ENCODE data around the gene PPT2.
A peak's percentile ranks its signal among the peaks of the same experiment; 100 is the strongest.

Gene PPT2

DNA sequence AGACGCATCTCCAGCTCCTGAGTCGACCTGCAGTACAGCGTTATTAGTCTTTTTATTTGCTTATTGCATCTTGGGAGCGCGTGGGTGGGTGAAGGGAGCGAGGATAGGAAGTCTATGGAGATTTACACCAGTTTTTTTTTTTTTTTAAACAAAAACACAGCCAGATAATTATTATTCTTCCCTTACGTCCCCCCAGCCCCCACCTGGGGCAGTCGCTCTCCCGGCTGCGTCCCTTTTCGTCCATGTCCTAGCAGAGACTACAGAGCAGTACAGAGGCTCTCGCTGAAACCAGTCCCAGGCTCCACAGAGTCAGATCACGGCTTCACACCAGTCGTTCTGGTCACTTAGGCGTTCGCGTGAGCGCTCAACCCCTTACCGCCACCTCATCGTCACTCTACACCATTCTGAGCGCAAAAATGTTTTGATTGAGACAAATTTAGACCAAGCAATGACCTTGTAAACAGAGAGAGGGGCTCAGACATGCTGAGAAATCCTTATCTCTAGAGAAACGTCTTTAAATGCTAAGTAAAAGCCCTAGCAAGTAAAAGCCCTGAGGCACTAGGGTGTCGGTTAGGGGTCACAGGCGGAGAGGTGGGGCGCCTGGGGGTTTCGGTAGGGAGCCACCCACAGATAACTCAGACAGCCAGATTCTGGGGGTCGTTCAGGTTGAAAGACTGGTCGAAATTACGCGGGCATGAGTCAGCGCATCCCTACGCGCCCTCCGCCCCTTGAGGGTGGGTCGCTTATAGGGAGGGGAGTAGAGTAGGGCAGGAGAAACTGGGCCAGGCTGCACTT is 975 bp upstream of the PPT2 start:
- no peak for DNase-seq

- DNase-seq: peak; percentile 40
Measured at GRCh38 chr6:32154514-32155161, 697 bp downstream of the PPT2 start.

DNA sequence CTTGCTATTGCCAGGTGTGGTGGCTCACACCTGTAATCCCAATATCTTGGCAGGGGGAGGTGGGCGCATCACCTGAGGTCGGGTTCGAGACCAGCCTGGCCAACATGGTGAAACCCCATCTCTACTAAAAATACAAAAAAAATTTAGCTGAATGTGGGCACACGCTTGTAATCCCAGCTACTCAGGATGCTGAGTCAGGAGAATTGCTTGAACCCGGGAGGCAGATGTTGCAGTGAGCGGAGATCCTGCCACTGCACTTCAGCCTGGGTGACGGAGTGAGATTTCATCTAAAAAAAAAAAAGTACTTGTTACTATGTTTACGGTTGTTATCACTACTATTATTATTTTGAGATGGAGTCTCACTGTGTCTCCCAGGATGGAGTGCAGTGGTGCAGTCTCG is 3.0 kb downstream of the PPT2 start:
- DNase-seq: no peak

DNA sequence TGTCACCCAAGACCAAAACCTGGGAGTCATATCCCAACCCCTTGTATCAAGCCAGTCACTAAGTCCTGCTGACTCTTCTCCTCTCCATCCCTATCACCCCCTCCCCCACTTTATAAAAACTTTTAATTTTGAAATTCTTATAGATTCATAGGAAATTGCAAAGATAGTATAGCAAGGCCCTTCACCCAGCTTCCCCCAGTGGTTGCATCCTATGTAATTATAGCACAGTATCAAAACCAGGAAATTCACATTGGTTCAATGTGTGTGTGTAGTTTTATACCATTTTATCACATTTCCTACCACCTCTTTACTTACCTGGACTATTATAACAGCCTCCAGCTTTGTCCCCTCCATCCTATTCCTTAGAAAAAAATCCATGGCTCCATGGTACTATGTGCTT is 4.1 kb downstream of the PPT2 start:
- DNase-seq: no peak

- no peak for DNase-seq
Measured at GRCh38 chr6:32163559-32164258, 9.8 kb downstream of the PPT2 start.

DNA sequence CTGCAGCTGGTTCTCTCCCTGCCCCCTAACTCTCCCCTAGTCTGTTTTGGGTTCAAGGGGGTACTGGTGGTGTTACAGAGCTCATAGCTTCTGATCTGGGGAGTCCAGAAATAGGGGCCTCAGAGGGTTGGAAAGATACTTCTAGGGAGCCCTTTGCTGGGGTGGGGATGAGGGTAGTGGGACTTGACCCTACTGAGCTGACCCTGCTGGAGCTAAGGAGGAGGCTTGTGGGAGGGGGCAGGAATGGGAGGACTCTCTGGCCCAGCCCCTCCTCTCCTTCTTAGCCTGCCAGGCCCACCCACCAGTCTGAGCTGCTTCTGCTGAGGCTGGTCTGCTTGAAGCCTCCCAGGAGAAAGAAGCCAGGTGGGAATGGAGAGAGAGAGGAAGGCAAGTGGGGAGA is 10.4 kb downstream of the PPT2 start, which contains the start of gene EGFL8:
Gene EGFL8 (plus strand): TSS at position 301 of the 400 bp plus-strand sequence. CDS start 1,571 bp downstream, outside the sequence.
- DNase-seq: no peak

DNA sequence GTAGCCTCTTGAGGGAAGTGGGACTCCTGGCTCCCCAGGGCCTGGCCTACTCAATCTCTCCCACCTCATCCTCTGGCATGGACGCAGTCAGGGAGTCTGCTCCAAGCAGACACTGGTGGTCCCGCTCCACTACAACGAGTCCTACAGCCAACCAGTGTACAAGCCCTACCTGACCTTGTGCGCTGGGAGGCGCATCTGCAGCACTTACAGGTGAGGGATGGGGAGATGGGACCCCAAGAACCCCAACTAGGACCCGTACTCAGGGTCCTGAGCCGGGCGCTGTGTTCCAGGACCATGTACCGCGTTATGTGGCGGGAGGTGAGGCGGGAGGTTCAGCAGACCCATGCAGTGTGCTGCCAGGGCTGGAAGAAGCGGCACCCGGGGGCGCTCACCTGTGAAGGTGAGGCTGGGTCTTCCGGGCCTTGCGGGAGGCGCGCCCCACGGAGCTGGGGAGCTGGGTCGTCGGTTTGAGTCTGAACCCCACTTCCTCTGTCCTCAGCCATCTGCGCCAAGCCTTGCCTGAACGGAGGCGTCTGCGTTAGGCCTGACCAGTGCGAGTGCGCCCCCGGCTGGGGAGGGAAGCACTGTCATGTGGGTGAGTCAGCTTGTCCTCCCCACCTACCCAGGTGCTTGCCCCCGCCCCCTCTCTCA is 12.6 kb downstream of the PPT2 start:
- DNase-seq: no peak

- no peak for DNase-seq
Measured at GRCh38 chr6:32167154-32167760, 13.3 kb downstream of the PPT2 start.

GRCh38 chr6:32167761-32168262 is 13.9 kb downstream of the PPT2 start:
- DNase-seq: no peak

DNA sequence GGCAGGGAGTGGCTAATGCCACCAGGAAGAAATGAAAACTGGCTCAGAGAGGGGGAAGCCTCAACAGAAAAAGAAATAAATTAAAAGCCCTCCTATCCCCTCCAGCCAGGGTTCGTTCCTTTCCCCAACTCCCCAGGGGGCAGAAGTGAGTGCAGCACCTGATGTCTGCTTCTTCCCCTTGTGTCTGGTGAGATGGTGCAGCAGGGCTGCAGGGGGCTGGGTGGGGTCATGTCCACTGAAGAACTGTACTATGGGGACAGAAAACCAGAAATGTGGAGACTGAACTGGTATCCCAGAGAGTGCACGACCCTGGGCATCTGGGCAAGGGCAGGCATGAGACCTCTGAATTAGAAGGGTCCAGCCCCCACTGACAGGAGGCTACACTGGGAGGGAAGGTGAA is 14.4 kb downstream of the PPT2 start:
- no peak for DNase-seq

- no peak for DNase-seq
Measured at GRCh38 chr6:32168807-32169591, 15.1 kb downstream of the PPT2 start.

DNA sequence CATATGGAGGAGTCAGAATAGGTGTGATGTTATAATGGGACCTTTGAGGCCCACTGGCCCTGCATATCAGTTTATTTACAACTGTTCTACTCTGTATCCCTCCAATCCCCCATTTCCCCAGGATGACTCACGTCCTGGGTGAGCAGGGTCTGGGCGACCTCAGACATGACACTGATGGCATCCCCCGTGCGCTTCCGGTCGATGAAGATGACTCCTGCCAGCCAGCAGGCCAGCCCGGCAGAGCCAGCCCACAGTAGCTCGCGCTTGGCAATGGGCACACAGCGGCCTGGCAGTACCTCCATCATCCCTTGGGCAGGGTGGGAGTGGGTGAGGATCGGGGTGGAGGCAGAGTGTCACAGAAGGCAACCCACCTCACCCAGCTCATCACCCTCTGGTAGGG is 16.4 kb downstream of the PPT2 start:
- DNase-seq: no peak

- no peak for DNase-seq
Measured at GRCh38 chr6:32171234-32171633, 17.3 kb downstream of the PPT2 start.

DNA sequence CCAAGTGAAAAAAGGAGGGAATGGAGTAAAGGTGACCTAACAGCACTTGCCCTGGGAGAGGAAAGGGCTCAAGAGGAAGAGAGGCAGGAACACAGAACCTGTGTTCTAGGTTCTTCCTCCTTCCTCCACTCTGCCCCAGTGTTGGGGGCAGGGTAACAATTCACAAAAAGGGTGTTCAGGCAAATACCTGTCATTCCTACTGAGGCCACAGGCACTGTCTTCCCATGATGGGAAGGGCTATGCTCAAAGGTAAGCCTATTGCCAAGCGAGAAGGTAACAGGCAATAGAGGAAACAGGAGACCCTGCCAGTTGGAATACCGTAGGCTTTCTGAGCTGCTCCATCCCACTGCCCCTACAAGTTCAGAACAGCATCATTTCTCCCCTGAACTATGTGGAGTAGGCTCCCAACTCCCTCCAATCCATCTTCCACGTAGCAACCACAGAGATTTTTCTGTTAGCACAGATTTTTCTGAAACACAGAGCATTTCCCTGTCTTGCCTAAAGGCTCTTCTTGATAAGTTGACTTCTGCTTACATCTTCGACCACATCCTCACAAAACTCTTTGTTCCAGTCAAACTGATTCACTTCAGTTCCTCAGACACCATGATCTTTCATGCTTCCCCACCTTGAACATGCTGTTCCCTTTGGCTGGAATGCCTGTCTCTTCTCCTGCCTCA is 19.2 kb downstream of the PPT2 start:
- no peak for DNase-seq

GRCh38 chr6:32174416-32174815 is 20.5 kb downstream of the PPT2 start:
- DNase-seq: no peak

GRCh38 chr6:32175322-32175710 is 21.4 kb downstream of the PPT2 start:
- DNase-seq: no peak

DNA sequence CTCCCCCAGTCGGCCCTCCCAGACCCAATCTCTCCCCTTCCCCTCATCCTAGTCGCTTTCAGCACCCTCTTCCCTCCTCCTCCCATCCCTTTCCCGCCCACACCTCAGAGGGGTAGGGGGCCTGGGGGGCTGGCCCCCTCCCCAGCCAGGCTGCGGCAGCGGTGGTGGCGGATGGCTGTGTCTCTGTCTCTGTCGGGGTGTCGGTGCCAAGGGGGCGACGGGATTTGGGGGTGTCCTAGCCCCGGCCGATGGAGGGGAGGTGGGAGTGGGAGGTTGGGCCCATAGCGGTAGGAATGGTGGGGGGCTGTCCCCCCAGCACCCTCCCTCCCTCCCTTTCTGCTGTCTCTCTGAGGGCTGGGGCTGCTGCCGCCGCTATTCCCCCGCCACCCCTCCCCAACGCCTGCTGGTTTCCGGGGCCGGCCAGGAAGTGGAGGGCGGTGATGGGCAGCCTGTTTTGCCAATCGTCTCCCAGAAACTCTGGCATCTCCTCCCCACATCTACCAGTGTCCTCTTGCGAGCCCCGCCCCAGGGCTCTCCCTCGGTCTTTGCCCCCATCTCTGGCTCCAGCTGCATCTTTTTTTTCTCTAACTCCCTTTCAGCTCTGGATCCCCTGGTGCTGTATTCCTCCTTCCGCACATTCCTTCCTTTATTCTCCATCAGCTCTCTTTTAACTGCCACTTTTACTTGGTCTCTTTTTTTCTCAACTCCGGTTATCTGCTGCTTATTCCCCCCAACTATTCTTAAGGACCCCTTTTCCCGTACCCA is 22.0 kb downstream of the PPT2 start, which contains the start of gene AGPAT1:
Gene AGPAT1 (minus strand): TSS at position 374 of the 765 bp plus-strand sequence. CDS start 4,588 bp downstream, outside the sequence.
- DNase-seq: peak; percentile 94

DNA sequence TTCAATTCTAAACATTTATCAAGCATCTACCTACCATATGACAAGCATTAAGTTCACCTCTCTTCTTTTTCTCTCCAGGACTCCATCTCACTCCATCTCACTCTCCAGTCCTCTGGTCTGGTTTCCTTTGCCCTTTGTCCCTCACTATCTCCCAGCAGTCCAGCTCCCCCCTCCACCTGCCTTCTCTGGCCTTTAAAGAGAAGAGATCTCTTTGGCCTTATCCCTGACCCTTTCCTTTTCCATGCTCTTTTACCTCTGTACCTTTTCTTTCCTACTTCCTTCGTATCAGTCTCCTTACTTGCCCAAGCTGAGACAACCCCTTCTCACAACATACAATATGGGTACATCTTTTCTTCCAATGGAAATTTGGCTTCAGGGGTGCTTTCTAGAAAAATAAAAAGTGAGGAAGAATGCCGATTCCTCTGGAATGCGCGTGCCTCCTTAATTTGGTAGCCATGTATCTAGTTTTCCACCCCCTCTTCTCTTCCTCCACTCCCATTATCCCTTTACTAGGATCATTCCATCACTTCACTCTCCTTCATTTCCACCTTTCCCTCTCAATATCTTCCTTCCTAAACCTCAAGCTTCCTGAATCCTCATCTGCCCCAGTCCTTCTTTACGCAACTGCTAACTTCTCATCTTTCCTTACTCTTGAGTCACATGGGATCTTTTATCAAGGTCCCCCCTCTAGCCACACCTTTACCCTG is 22.7 kb downstream of the PPT2 start:
- DNase-seq: no peak

- DNase-seq: peak; percentile 81
Measured at GRCh38 chr6:32177183-32177787, 23.3 kb downstream of the PPT2 start.
